ENCODE measurements around the gene ATF2.
A peak's percentile ranks its signal among the peaks of the same experiment; 100 is the strongest.
"Not testable (repeated sequence)": the region's sequence is repeated elsewhere in the genome, so short reads cannot be mapped to it uniquely, and the experiment has no call there.

The ATF2 gene

DNA sequence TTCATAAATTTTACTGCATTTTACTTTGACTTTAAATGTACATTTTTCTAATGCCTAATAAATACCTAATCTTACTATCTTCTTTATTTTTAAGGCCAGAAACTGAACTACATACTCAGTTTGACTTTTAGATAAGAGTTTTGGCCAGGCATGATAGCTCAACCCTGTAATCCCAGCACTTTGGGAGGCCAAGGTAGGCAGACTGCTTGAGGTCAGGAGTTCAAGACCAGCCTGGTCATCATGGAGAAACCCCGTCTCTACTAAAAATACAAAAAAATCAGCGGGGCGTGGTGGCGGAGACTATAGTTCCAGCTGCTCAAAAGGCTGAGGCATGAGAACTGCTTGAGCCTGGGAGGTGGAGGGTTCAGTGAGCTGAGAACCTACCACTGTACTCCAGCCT lies 9.1 kb downstream of the ATF2 start:
- DNase-seq, result no peak

DNA sequence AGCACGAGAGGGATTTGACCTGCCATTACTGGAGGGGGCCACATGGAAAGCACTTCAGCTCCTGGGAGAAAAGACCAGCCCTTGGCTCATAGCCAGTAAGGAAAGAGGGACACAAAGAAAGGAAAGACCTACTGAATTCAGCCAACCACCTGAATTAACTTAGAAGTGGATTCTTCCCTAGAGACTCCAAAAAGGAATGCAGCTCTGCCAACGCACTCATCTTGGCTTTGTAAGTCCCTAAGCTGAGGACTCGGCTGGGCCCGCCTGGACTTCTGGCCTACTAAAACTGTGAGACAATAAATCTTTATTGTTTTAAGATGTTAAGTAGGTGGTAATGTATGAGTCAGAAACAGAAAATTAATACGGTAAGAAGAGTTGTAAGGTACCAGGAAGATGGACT lies 11.5 kb downstream of the ATF2 start:
- DNase-seq, result no peak

DNA sequence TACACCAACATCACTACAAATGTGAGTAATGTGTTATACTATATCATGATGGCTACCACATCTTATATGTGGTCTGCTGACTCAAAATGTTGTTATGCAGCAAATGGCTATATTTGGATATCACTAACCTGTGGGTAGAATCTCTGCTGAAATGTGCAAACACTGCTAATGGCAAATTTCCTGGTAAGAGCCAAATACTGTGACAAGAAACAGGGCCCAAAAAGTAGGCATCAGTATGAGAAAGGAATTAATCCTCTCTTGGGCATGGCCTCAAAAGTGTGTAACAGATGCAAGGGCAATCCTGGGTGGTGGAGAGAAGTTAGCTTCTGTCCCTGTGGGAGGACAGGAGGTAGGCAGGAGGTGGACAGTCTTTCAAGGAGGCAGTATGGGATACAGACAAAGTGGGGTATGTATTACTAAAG lies 13.3 kb downstream of the ATF2 start:
- no peak for DNase-seq

GRCh38 chr2:175152242-175152641 lies 15.8 kb downstream of the ATF2 start:
- no peak for DNase-seq

- no peak for DNase-seq
Observed at GRCh38 chr2:175151791-175152190, 16.2 kb downstream of the ATF2 start.

DNA sequence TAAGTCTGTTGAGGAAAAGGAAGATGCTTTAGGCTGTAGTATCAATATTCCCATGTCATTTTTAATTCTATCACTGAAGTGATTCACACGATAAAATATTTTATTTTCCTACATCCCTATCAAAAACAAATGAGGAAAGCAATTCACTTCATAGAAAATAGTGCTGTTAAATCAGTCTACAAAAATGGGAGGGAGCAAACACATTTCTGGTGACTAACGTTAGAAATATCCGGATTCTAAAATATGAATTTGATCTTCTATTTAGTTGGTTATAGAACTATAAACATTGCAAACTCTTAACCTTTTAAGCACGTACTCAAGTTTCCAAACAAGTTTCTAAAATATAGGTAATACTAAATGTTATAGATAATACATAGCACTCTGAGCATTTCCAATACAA lies 20.8 kb downstream of the ATF2 start:
- no peak for DNase-seq

- DNase-seq, result peak in 1 of 2 donors; percentile 8
Observed at GRCh38 chr2:175143678-175144077, 24.3 kb downstream of the ATF2 start.

DNA sequence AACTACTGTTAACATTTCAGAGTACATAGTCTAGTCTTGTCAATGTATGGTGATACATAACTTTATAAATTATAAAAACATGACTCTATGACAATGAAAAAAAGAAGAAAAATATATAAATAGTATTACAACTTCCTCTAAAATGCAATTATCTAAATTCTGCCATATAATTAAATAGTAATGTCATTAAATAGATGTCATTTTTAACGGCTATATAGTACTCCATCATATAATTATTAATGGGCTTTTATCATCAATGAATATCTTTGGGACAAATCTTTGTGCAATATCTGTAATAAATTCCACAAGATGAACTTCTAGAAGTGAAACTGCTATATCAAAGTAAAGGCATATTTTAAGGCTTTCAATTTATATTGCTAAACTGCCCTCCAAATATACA lies 24.8 kb downstream of the ATF2 start:
- DNase-seq, result no peak

- no peak for DNase-seq
Observed at GRCh38 chr2:175140332-175140731, 27.7 kb downstream of the ATF2 start.

- DNase-seq, result no peak
Observed at GRCh38 chr2:175137793-175138192, 30.2 kb downstream of the ATF2 start.

DNA sequence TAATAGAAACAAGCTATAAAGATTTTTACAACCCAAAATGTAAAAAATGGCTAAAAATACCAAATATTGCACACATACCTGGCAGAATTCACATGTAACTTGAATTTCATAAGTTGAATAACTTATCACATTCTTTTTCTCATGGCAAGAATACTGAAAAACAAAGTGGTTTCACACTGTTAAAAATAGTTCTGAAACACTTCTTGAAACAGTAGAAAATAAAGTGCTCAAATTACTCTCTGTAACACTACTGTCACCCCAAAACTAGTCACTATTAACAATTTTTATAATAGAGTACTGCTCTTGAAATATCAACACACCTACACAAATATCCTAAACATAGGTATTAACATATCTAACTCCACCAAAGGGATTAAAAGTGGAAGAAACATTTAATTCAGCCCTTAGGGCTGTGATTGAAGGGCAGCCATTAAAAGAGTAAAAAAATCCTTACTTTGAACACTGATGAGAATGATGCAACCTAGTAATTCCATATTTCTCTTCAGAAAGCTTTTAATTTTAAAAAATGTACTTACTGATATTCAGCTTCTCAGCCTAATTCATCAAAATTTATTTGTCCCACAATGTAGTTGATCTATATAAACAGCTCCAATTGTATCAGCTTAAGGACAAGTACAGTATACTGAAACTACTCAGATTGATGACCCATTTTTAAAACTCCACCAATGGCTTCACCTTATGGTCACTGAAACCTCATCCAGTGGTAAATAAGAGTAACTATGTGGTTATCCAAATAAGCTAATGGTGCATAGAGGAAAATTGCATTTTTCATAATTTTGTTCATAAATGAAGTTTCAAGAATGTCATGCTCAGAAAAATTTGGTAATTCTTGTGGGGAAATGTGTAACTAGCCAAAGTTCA lies 31.4 kb downstream of the ATF2 start:
- DNase-seq, result no peak

DNA sequence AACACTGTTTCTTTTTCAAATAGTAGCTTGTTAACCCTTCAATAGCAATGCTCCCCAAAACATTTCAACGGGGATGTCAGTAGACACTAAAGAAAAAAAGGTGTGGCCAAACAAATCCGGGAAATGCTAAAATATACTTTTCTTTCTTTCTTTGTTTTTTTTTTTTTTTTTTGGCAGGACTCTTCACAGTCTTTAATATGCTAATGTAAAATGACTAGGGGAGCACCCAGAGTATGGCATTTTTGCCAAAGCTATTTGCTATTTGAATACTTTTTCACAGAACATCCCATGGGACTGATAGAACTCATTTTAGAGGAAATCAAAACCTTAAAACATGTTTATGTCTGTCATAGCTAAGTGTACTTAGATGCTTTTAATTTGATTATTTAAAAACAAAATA lies 32.1 kb downstream of the ATF2 start:
- DNase-seq, result no peak

DNA sequence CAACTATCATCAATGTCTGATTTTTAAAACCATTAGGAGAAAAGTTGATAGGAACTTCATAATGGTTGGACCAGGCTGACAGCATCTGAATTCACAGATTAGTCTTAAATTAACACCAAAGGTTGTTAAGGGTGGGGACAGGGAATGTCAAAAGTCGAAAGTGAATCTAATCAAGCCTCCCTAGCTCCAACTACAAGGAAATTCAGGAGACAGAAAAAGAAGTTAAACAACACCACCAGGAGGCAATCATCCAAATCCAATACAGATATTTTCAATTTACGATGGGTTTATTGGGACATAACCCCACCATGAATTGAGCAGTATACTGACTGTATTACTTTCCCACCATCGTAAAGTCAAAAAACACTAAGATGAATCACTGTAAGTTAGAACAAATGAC lies 32.8 kb downstream of the ATF2 start:
- no peak for DNase-seq

GRCh38 chr2:175131252-175131651 lies 36.8 kb downstream of the ATF2 start:
- DNase-seq, result no peak

DNA sequence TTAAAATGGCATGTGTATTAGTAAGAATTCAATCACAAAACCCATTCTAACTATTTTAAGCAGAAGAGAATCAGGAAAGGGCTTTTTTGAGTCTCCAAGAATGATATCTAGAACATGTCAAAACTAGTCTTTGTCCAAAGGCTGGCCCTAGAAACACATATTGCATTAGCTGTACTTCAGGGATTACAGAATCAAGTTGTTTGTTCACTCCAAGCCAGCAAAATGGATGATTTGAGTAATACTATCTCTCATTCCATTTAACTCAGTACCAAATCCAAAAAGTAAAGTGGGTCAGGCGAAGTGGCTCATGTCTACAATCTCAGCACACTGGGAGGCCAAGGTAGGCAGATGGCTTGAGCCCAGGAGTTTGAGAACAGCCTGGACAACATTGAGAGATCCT lies 41.3 kb downstream of the ATF2 start:
- no peak for DNase-seq

GRCh38 chr2:175123254-175123653 lies 44.7 kb downstream of the ATF2 start:
- DNase-seq, result no peak

- peak; percentile 33 to 73 for DNase-seq
Observed at GRCh38 chr2:175111200-175111657, 56.8 kb downstream of the ATF2 start.

DNA sequence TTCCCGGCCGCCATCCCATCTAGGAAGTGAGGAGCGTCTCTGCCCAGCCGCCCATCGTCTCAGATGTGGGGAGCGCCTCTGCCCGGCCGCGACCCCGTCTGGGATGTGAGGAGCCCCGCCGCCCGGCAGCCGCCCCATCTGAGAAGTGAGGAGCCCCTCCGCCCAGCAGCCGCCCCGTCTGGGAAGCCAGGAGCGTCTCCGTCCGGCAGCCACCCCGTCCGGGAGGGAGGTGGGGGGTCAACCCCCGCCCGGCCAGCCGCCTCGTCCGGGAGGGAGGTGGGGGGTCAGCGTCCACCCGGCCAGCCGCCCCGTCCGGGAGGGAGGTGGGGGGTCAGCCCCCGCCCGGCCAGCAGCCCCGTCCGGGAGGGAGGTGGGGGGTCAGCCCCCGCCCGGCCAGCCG lies 59.9 kb downstream of the ATF2 start:
- not testable (repeated sequence) for DNase-seq

- DNase-seq, result no peak
Observed at GRCh38 chr2:175107146-175107545, 60.9 kb downstream of the ATF2 start.

DNA sequence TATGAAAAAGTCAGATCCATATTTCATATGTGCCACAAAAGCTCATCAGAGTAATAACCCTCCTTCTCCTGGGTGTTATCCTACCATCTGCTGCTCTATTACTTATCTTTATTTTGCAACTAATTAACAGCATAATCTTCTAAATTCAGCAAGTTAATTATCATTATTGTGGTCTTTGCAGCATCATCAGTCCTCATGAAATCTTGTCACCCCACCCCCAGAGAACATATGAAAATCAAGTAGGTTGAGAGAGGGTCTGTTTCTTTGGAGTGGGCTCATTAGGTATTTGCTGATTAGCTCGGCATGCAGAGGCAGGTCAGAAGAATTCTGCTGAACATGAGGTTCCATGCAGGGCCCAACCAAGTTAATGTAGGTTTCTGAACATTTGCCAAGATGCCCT lies 64.8 kb downstream of the ATF2 start:
- no peak for DNase-seq

GRCh38 chr2:175101514-175101913 lies 66.5 kb downstream of the ATF2 start:
- DNase-seq, result no peak

DNA sequence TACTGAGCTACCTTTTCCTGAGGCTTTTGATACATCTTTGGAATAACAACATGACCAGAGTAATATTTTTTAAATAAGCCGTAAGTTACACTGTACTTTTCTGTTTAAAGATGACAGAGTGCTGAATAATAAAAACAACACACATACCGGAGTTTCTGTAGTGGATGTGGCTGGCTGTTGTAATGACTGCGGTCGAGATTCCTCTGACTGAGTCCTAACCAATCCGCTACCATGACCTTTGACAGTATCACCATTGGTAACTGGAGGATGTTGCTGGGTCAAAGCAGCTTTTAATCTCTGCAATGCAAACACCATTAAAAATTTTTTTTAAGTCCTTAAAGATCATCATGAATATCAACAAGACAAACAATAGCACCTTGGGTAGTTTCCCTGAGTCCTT lies 70.7 kb downstream of the ATF2 start:
- no peak for DNase-seq

DNA sequence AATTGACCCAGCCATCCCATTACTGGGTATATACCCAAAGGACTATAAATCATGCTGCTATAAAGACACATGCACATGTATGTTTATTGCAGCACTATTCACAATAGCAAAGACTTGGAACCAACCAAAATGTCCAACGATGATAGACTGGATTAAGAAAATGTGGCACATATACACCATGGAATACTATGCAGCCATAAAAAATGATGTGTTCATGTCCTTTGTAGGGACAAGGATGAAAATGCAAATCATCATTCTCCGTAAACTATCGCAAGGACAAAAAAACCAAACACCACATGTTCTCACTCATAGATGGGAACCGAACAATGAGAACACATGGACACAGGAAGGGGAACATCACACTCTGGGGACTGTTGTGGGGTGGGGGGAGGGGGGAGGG lies 83.9 kb downstream of the ATF2 start:
- not testable (repeated sequence) for DNase-seq

DNA sequence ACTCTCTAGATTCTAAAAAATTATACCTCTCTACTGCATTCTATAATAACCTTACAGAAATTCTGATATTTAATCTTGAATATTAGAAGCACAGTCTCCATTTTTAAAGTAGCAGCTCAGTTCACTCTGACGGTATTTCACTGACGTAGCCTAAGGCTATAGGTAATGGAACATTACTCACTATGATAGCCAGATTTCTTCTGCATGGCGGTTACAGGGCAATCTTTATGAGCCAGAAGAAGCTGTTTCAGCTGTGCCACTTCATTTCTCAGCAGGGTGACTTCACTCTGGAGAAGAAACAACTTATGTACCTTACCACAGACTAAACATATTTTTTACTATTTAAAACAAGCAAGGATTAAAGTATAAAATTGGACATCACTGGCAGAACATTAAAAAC lies 87.5 kb downstream of the ATF2 start:
- no peak for DNase-seq

DNA sequence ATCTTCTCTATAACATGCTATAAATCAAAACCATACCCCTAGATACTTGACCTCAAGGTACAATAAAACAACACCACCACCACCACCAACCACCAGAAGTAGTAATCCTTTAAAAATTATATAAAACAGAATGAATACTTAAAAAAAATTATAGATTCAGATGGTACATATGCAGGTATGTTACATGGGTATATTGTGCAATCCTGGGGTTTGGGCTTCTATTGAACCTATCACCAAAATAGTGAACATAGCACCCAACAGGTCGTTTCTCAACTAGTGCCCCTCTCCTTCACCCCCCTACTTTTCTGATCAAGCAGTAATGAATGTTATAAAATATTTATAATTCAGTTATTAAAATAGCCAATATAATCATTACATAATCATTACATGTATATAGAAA lies 91.7 kb downstream of the ATF2 start:
- DNase-seq, result no peak

Data from inflammatory macrophage treated with lipopolysaccharide for 1 hour (primary cell).